NCI-H2107 treated with DMSO at 0.1 percent for 48 hours (cell line): ENCODE results near the gene NAV2.

Source experiments
- DNase-seq: peaks from one replicate; lab custom pipeline; 2025; ENCODE audit not compliant: unreplicated experiment; lab: John Stamatoyannopoulos, UW

The NAV2 gene

DNA sequence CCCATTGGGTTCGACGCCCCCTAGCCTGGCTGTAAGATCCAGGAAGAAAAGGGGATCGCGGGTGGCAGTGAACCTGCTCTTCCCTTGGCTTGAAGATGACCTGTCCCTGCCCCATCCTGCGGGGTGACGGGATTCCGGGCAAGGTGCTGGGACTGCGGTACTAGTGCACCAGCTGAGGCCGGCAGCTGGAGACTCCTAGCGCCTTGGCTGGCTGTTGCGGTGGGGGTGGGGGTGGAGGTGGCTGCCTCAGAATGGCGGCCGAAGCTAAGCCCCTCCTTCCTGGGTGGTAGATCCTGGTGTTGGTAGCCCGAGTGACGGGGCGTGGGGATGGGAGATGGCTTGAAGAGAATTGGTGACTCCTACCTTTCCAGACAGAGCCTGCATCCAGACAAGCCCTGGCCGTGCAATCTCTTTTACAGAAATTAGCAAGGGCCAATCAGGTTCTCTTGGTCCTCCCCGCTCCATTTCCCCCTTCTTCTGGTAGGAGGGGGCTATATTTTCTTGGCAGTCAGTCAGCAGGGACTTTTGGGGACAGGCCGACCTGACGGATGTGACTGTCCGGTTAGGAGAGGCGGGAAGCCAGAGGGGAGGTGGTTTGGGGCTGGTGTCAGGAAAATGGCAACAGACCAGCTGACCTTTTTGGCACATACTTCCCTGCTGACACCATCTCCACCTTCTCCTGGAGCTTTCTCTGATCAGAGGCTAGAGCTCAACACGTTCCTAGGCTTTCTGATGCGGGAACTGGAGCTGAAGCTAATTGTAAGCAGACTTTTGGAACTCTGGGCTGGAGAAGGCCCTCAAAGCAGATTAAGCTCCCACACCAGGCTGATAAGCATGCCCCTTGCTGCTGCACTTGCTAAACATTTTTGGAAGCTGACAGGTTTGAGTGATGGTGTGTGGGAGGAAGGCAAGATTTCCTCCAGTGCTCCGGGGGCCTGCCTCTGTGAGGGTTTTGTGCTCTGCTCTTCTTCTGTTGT is 2.0 kb downstream of the NAV2 start:
- DNase-seq: no peak

DNA sequence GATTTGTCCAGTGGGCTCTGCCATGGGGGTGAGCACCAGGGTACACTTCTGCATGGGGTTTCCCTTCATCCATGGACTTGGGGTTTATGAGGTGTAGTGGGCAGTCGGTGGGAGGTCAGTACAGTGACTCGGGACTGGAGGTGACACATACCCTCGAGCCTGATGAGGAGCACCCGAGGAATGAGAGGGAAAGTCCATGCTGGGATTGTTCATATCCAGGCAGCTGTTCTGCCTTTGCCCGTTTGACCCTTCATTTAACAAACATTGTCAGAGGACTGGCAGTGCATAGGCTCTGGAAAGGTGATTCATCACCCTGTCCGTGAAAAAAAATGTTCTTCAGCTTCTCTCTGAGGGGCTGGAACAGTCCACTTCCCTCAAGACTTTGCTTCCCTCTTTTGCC is 2.7 kb downstream of the NAV2 start:
- no peak for DNase-seq

- no peak for DNase-seq
These were observed 5.4 kb downstream of the NAV2 start for GRCh38 chr11:19718051-19718450.

DNA sequence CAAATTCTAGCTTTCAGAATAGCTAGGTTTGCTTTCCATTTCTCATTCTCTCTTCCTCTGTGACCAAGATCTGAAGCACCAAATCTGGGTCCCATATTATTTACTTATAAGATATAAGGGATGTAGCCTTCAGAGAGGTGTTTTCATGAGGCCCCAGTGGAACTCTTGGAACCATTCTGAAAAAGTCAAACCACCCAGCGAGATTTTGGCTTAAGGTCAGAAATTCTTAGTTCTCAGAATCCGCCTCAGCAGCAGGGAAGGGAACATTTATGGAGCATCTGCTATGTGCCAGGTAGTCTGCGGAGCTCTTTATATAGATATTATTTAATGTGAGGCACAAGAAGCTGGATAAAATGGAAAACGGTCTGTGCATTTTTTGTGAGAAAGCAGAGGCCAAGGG is 6.3 kb downstream of the NAV2 start:
- DNase-seq: no peak

DNA sequence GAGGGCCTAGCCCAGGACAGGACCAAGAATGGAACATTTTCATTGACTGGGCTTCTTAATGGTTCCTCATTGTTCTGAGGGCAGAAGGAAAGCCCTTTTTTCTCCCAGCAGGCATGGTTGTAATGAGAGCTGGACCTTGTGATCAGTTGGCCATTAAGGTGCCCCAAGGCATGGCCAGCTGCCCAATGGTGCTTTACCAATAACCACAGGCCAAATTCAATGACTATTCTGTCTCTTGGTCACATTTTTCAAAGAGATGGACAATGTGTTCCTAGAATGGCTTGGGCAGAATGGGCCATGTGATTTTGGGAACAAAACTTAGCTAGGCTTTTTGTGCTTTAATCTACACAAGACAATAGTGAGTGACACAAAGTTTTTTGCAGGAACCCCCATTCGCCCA is 7.3 kb downstream of the NAV2 start:
- DNase-seq: no peak

DNA sequence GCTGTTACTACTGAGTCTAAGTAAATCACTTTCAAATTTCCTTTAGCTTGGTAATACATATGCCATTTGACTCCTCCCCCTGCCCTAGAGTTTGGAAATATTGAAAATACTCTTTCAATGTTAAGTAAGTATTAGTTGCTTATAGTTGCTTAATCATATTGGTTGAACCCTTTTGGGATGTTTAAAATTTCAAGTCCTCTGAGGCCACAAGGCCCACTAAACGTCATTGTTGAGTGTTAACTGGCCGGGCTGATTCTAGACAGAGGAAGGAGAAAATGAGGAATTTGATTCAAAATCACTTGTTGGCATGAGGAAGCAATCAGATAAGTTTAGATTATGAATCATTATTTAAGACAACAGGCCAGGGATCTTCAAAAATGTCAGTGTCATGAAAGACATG is 8.5 kb downstream of the NAV2 start:
- no peak for DNase-seq

- DNase-seq: no peak
These were observed 10.1 kb downstream of the NAV2 start for GRCh38 chr11:19722702-19723101.

GRCh38 chr11:19723572-19724342 is 11.1 kb downstream of the NAV2 start:
- no peak for DNase-seq

DNA sequence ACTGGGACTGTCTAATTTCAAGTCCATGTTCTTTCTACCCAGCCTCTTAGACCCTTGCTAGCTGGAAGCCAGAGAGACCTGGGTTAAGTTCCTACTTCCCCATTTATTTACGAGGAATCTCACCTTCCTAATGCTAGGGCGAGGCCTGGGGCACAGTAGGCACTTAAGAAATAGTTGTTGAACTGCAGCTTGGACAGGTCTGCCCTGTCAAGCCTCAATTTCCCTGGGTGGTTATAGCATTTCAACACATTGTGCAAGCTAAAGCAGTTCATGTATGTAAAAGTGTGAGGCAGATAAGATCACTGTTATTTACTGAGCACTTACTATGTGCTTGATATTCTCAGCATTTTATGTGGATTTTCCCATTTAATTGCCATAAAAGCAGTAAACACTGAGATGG is 12.1 kb downstream of the NAV2 start:
- DNase-seq: no peak

GRCh38 chr11:19725379-19726079 is 12.9 kb downstream of the NAV2 start:
- no peak for DNase-seq

- DNase-seq: peak; percentile 37
These were observed 14.6 kb downstream of the NAV2 start for GRCh38 chr11:19727246-19727645.

GRCh38 chr11:19728436-19728835 is 15.8 kb downstream of the NAV2 start:
- DNase-seq: no peak

DNA sequence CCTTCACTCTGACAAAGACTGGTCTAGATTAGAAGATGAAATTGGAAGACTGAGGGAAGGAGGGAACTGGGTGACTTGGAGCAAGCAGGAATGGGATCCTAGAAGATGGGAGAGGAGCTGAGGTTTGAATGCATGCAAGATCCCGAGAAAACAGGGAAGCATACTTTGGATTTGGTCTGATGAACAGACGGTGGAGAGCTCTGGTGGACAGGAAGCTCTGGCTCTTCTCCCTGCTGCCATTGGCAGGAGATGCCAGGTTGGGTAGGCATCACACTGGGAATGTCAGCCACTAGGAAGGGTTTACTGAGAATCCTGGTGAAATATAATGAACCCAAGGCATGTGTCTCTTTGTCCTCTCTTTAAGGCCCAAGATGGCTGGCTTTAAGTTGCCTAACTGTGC is 16.5 kb downstream of the NAV2 start:
- DNase-seq: no peak

DNA sequence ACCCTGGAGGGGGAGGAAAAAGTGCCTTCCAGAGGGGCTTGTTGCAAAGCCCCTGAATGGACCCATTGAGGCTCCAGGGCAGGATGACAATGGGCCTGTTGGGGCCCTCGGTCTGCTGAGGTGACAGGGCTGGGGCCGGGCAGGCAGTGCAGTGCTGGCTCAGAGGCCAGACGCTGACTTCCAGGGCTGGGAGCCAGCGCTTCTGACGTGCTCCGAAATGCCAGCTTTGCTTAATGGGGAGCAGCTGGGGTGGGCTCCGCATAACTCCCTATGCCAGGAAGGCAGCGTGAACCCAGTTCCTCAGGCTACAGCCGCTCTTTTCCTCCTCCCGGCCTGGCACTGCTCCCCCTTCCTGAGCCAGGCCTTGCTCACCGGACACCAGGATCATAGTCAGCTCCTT is 17.7 kb downstream of the NAV2 start:
- no peak for DNase-seq

GRCh38 chr11:19734171-19734570 is 21.5 kb downstream of the NAV2 start:
- DNase-seq: no peak

- no peak for DNase-seq
These were observed 22.7 kb downstream of the NAV2 start for GRCh38 chr11:19735157-19735908.

DNA sequence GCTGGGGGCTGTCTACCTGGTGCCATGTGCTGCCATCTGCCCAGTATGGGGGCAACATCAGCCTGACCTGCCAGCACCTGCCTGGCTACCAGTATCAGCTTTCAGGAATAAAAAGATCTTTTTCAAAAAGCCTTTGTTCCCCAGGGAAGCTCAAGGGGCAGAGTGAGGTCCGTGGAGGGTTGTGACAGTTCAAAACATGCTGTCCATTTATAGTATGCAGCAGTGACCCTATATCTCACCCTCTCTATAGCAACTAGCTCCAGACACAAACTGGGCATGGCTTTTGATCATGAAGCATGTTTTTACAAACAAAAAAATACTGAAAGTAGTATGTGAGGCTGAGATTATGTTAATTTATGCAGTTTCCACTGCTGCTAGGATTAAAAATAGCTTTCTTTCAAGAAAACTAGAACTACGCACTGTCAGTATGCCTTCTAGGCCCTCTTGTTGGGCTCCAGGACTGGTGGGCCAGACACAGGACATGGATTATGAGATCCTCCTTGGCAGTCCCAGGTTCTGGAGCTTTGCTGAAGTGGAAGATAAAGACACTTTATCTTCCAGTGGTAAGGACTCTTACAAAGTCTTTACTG is 23.4 kb downstream of the NAV2 start:
- DNase-seq: no peak

- no peak for DNase-seq
These were observed 24.2 kb downstream of the NAV2 start for GRCh38 chr11:19736831-19737230.

DNA sequence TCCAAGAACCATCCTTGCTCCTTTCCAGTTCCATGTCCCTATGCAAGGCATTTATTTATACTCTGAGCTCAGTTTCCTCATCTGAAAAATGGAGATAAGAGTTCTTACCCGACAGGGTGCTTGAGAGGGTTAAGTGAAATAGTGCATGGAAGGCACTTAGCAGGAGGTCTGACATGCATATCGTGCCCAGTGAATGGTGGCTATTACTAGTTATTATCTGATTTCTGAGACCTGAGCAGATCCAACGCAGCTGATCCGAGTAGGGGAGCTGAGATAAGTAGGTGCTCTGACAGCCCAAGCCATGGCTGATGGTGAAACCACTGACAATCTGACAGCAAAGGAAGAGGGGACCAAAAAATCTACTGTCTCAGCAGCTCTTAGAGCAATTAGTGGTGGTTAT is 24.9 kb downstream of the NAV2 start:
- no peak for DNase-seq

DNA sequence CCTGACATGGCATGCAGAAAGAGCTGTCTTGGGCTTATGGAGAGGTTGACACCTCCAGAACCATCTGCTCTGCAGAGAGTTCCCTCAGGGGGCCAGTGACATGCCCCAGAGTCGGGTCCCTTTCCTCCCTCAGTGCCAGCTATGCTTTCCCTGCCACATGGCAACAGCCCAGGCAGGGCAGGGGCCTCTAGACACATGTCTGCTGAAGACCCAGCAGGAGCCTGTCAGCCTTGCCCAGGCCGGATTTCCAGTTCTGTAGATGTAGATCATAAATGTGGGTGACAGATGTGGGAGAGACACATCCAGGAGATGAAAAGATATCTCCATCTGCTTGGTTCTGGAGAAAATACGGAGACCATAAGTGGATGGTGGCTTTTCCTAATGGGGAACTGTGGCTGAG is 25.5 kb downstream of the NAV2 start:
- DNase-seq: no peak
